ENCODE measurements around the gene PIM2.

DNA sequence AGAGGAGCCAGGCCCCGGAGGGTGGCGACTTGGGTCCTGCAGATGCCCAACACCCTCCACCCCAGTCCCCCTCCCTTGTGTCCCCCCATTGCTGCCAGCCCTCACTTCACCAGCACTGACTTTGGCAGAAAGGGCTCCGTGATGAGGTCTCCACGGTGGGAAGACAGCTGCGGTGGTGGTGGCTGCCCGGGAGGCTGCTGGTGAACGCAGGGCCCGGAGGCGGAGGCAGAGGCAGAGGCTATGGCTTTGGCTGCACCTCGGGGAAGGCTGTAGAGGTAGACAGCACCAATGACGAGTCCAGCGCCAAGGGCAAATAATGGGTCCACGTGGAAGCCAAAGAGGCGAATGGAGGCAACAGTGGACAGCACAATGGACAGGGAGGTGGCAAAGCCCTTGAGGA, 14.2 kb downstream of the PIM2 start:
- TF ChIP-seq, protein P1, sequence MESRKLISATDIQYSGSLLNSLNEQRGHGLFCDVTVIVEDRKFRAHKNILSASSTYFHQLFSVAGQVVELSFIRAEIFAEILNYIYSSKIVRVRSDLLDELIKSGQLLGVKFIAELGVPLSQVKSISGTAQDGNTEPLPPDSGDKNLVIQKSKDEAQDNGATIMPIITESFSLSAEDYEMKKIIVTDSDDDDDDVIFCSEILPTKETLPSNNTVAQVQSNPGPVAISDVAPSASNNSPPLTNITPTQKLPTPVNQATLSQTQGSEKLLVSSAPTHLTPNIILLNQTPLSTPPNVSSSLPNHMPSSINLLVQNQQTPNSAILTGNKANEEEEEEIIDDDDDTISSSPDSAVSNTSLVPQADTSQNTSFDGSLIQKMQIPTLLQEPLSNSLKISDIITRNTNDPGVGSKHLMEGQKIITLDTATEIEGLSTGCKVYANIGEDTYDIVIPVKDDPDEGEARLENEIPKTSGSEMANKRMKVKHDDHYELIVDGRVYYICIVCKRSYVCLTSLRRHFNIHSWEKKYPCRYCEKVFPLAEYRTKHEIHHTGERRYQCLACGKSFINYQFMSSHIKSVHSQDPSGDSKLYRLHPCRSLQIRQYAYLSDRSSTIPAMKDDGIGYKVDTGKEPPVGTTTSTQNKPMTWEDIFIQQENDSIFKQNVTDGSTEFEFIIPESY (IDR thresholded peaks at IDR 0.05): no peak
- TF ChIP-seq, protein P2, sequence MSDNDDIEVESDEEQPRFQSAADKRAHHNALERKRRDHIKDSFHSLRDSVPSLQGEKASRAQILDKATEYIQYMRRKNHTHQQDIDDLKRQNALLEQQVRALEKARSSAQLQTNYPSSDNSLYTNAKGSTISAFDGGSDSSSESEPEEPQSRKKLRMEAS (IDR thresholded peaks at IDR 0.05): no peak
- TF ChIP-seq, protein P3, sequence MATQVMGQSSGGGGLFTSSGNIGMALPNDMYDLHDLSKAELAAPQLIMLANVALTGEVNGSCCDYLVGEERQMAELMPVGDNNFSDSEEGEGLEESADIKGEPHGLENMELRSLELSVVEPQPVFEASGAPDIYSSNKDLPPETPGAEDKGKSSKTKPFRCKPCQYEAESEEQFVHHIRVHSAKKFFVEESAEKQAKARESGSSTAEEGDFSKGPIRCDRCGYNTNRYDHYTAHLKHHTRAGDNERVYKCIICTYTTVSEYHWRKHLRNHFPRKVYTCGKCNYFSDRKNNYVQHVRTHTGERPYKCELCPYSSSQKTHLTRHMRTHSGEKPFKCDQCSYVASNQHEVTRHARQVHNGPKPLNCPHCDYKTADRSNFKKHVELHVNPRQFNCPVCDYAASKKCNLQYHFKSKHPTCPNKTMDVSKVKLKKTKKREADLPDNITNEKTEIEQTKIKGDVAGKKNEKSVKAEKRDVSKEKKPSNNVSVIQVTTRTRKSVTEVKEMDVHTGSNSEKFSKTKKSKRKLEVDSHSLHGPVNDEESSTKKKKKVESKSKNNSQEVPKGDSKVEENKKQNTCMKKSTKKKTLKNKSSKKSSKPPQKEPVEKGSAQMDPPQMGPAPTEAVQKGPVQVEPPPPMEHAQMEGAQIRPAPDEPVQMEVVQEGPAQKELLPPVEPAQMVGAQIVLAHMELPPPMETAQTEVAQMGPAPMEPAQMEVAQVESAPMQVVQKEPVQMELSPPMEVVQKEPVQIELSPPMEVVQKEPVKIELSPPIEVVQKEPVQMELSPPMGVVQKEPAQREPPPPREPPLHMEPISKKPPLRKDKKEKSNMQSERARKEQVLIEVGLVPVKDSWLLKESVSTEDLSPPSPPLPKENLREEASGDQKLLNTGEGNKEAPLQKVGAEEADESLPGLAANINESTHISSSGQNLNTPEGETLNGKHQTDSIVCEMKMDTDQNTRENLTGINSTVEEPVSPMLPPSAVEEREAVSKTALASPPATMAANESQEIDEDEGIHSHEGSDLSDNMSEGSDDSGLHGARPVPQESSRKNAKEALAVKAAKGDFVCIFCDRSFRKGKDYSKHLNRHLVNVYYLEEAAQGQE (IDR thresholded peaks at IDR 0.05): no peak
- TF ChIP-seq, protein P4, sequence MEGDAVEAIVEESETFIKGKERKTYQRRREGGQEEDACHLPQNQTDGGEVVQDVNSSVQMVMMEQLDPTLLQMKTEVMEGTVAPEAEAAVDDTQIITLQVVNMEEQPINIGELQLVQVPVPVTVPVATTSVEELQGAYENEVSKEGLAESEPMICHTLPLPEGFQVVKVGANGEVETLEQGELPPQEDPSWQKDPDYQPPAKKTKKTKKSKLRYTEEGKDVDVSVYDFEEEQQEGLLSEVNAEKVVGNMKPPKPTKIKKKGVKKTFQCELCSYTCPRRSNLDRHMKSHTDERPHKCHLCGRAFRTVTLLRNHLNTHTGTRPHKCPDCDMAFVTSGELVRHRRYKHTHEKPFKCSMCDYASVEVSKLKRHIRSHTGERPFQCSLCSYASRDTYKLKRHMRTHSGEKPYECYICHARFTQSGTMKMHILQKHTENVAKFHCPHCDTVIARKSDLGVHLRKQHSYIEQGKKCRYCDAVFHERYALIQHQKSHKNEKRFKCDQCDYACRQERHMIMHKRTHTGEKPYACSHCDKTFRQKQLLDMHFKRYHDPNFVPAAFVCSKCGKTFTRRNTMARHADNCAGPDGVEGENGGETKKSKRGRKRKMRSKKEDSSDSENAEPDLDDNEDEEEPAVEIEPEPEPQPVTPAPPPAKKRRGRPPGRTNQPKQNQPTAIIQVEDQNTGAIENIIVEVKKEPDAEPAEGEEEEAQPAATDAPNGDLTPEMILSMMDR (IDR thresholded peaks at IDR 0.05; ENCODE audit: low read depth, low read length, missing input control): no peak

Measured in liver (tissue), 2 donors.